Parathyroid adenoma (tissue), 2 donors: ENCODE measurements around the gene VEPH1.

Experiments
- H2AFZ ChIP-seq: fragments of 300-600 bp; sonication (generic); one replicate; pipeline ENCODE4 v1.7.0; 2017; ENCODE audit warnings: antibody characterized with exemption, mild to moderate bottlenecking
- H3K27ac ChIP-seq: fragments of 300-600 bp; sonication (generic); one replicate; pipeline ENCODE4 v1.7.0; 2017
- H3K27me3 ChIP-seq: fragments of 300-600 bp; sonication (generic); one replicate; pipeline ENCODE4 v1.7.0; 2017; ENCODE audit warnings: low read length; ENCODE audit not compliant: control insufficient read depth, insufficient read depth
- H3K36me3 ChIP-seq: fragments of 300-600 bp; sonication (generic); one replicate; pipeline ENCODE4 v1.7.0; 2017; ENCODE audit warnings: low read length; ENCODE audit not compliant: control insufficient read depth, insufficient read depth
- H3K4me1 ChIP-seq: fragments of 300-600 bp; sonication (generic); one replicate; pipeline ENCODE4 v1.7.0; 2017; ENCODE audit warnings: control low read depth
- H3K4me2 ChIP-seq: fragments of 300-600 bp; sonication (generic); one replicate; pipeline ENCODE4 v1.7.0; 2017; ENCODE audit warnings: low read length
- H3K4me3 ChIP-seq: fragments of 300-600 bp; sonication (generic); one replicate; pipeline ENCODE4 v1.7.0; 2017; ENCODE audit warnings: low read depth, low read length
- H3K79me2 ChIP-seq: fragments of 300-600 bp; sonication (generic); one replicate; pipeline ENCODE4 v1.7.0; 2017; ENCODE audit warnings: control low read depth
- H3K9ac ChIP-seq: fragments of 300-600 bp; sonication (generic); one replicate; pipeline ENCODE4 v1.7.0; 2017; ENCODE audit warnings: mild to moderate bottlenecking
- H3K9me3 ChIP-seq: fragments of 300-600 bp; sonication (generic); one replicate; pipeline ENCODE4 v1.7.0; 2017; ENCODE audit warnings: low read length; ENCODE audit not compliant: control insufficient read depth
- TF ChIP-seq, protein P1 (sequence below): fragments of 300-600 bp; sonication (generic); IDR thresholded peaks from one replicate; pipeline ENCODE4 v1.7.0; 2017; ENCODE audit warnings: antibody characterized with exemption, mild to moderate bottlenecking
- donor health status: primary hyperparathyroidism.

VEPH1 gene

DNA sequence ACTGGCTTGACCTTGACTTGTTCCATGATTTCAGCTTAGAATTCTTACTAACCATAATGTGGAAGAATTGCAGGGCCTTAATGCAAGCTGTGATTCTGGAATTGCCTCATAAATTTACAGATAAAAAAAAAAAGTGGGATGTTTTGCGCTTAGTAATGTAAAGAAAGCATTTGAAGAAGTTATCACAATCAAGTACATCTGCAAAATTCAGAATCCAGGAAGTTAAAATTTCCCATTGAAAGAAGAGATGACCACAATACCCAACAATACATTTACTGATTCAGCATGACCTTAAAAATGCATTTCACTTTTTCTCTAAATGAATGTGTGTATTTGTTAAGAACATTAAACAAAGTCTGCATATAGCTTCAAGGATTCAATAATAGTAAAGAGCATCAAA lies 278.2 kb downstream of the VEPH1 start:
- H3K9ac ChIP-seq, result no peak overlapping the region
- no peaks in the 10 kb centered on the region for H3K9me3 ChIP-seq
- TF ChIP-seq, protein P1, sequence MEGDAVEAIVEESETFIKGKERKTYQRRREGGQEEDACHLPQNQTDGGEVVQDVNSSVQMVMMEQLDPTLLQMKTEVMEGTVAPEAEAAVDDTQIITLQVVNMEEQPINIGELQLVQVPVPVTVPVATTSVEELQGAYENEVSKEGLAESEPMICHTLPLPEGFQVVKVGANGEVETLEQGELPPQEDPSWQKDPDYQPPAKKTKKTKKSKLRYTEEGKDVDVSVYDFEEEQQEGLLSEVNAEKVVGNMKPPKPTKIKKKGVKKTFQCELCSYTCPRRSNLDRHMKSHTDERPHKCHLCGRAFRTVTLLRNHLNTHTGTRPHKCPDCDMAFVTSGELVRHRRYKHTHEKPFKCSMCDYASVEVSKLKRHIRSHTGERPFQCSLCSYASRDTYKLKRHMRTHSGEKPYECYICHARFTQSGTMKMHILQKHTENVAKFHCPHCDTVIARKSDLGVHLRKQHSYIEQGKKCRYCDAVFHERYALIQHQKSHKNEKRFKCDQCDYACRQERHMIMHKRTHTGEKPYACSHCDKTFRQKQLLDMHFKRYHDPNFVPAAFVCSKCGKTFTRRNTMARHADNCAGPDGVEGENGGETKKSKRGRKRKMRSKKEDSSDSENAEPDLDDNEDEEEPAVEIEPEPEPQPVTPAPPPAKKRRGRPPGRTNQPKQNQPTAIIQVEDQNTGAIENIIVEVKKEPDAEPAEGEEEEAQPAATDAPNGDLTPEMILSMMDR, result no peak
- no peaks in the 10 kb centered on the region for H3K79me2 ChIP-seq
- H3K4me2 ChIP-seq, result no peak overlapping the region
- no peaks in the 10 kb centered on the region for H3K4me1 ChIP-seq
- no peaks in the 10 kb centered on the region for H3K27me3 ChIP-seq
- H2AFZ ChIP-seq, result no peak overlapping the region
- H3K27ac ChIP-seq, result no peak overlapping the region
- H3K4me3 ChIP-seq, result no peak overlapping the region
- no peaks in the 10 kb centered on the region for H3K36me3 ChIP-seq

DNA sequence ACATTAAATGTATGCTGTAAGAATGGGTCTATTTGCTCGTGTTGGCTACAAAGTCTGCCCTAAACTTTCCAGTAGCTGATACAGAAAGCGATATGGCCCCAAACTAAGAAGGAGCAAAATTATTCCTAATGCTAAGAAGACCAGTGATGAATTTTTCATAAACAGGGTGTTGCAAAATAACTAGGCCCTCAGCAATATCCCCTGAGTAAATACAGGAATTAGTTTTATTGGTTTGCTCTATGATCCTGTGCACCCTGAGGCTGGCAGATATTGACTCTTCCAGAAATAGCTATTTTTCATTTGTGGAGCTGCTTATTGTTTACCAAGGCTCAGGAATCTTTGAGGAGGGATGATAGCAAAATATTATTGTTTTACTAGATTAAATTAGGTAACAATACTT lies 282.3 kb downstream of the VEPH1 start:
- H3K4me2 ChIP-seq, result no peak overlapping the region
- no peak overlapping the region for H3K27ac ChIP-seq
- no peaks in the 10 kb centered on the region for H3K4me1 ChIP-seq
- H3K36me3 ChIP-seq, result no peaks in the 10 kb centered on the region
- H3K9me3 ChIP-seq, result no peaks in the 10 kb centered on the region
- TF ChIP-seq, protein P1, result no peak
- no peak overlapping the region for H3K9ac ChIP-seq
- no peaks in the 10 kb centered on the region for H3K79me2 ChIP-seq
- no peaks in the 10 kb centered on the region for H3K27me3 ChIP-seq
- no peak overlapping the region for H2AFZ ChIP-seq
- no peak overlapping the region for H3K4me3 ChIP-seq

GRCh38 chr3:157220211-157220610 lies 283.0 kb downstream of the VEPH1 start:
- H3K9me3 ChIP-seq, result no peaks in the 10 kb centered on the region
- H3K79me2 ChIP-seq, result no peaks in the 10 kb centered on the region
- TF ChIP-seq, protein P1, result no peak
- H3K27ac ChIP-seq, result no peak overlapping the region
- no peaks in the 10 kb centered on the region for H3K4me1 ChIP-seq
- no peak overlapping the region for H3K4me3 ChIP-seq
- H2AFZ ChIP-seq, result no peak overlapping the region
- no peaks in the 10 kb centered on the region for H3K36me3 ChIP-seq
- no peak overlapping the region for H3K4me2 ChIP-seq
- H3K27me3 ChIP-seq, result no peaks in the 10 kb centered on the region
- H3K9ac ChIP-seq, result no peak overlapping the region

- Histone ChIP-seq H3K4me1 (no peaks in the 10 kb centered on the region), H2AFZ (no peak overlapping the region), H3K36me3 (no peaks in the 10 kb centered on the region), H3K9me3 (no peaks in the 10 kb centered on the region), H3K9ac (no peak overlapping the region), H3K27me3 (no peaks in the 10 kb centered on the region), H3K4me2 (no peak overlapping the region), H3K27ac (no peak overlapping the region), H3K4me3 (no peak overlapping the region), H3K79me2 (no peaks in the 10 kb centered on the region)
- TF ChIP-seq, protein P1, result no peak
Measured at GRCh38 chr3:157219215-157219614, 284.0 kb downstream of the VEPH1 start.
